ENCODE measurements around the gene TBCEL.

TBCEL gene

GRCh38 chr11:121122328-121122727 lies 98.4 kb downstream of the TBCEL start:
- no peak overlapping the region for H3K4me3 ChIP-seq (ENCODE audit: low read depth, low read length)

GRCh38 chr11:121123496-121124069 lies 99.7 kb downstream of the TBCEL start:
- Histone ChIP-seq H3K4me3 (ENCODE audit: low read depth, low read length) (no peak overlapping the region), H3K36me3 (ENCODE audit: control insufficient read depth, insufficient read depth, low read length) (no peaks in the 10 kb centered on the region), H3K4me1 (ENCODE audit: control insufficient read depth, insufficient read depth, low read length) (no peaks in the 10 kb centered on the region), H3K9me3 (ENCODE audit: control insufficient read depth, insufficient read depth, low read length) (peaks cover 17% of the 10 kb centered on the region), H3K27me3 (ENCODE audit: control insufficient read depth, insufficient read depth, low read length) (no peaks in the 10 kb centered on the region), H3K9ac (ENCODE audit: low read depth, low read length) (no peak overlapping the region), H3K27ac (ENCODE audit: low read depth, low read length) (no peak overlapping the region)

More at GRCh38 chr11:121122328-121122727, 98.4 kb downstream of the TBCEL start:
- no peaks in the 10 kb centered on the region for H3K27me3 ChIP-seq (ENCODE audit: control insufficient read depth, insufficient read depth, low read length)
- H3K36me3 ChIP-seq (ENCODE audit: control insufficient read depth, insufficient read depth, low read length): no peaks in the 10 kb centered on the region
- H3K4me1 ChIP-seq (ENCODE audit: control insufficient read depth, insufficient read depth, low read length): no peaks in the 10 kb centered on the region
- no peak overlapping the region for H3K27ac ChIP-seq (ENCODE audit: low read depth, low read length)
- H3K9ac ChIP-seq (ENCODE audit: low read depth, low read length): no peak overlapping the region
- peaks cover 17% of the 10 kb centered on the region for H3K9me3 ChIP-seq (ENCODE audit: control insufficient read depth, insufficient read depth, low read length)

- no peak overlapping the region for H3K9ac ChIP-seq (ENCODE audit: low read depth, low read length)
- H3K9me3 ChIP-seq (ENCODE audit: control insufficient read depth, insufficient read depth, low read length): 0 out of 2 replicates have a peak, but pooled peaks cover 3% of the 10 kb centered on the region
- no peaks in the 10 kb centered on the region for H3K36me3 ChIP-seq (ENCODE audit: control insufficient read depth, insufficient read depth, low read length)
- no peak overlapping the region for H3K27ac ChIP-seq (ENCODE audit: low read depth, low read length)
- H3K27me3 ChIP-seq (ENCODE audit: control insufficient read depth, insufficient read depth, low read length): no peaks in the 10 kb centered on the region
- no peaks in the 10 kb centered on the region for H3K4me1 ChIP-seq (ENCODE audit: control insufficient read depth, insufficient read depth, low read length)
- H3K4me3 ChIP-seq (ENCODE audit: low read depth, low read length): no peak overlapping the region
These were observed 103.9 kb downstream of the TBCEL start for GRCh38 chr11:121127809-121128208.

GRCh38 chr11:121129362-121130340 lies 105.7 kb downstream of the TBCEL start:
- no peaks in the 10 kb centered on the region for H3K27me3 ChIP-seq (ENCODE audit: control insufficient read depth, insufficient read depth, low read length)
- no peaks in the 10 kb centered on the region for H3K4me1 ChIP-seq (ENCODE audit: control insufficient read depth, insufficient read depth, low read length)
- no peak overlapping the region for H3K9ac ChIP-seq (ENCODE audit: low read depth, low read length)
- no peaks in the 10 kb centered on the region for H3K36me3 ChIP-seq (ENCODE audit: control insufficient read depth, insufficient read depth, low read length)
- no peak overlapping the region for H3K27ac ChIP-seq (ENCODE audit: low read depth, low read length)
- H3K9me3 ChIP-seq (ENCODE audit: control insufficient read depth, insufficient read depth, low read length): no peaks in the 10 kb centered on the region
- no peak overlapping the region for H3K4me3 ChIP-seq (ENCODE audit: low read depth, low read length)

GRCh38 chr11:121131656-121132055 lies 107.8 kb downstream of the TBCEL start:
- Histone ChIP-seq H3K4me3 (ENCODE audit: low read depth, low read length) (no peak overlapping the region), H3K9ac (ENCODE audit: low read depth, low read length) (no peak overlapping the region), H3K4me1 (ENCODE audit: control insufficient read depth, insufficient read depth, low read length) (no peaks in the 10 kb centered on the region), H3K27ac (ENCODE audit: low read depth, low read length) (no peak overlapping the region), H3K27me3 (ENCODE audit: control insufficient read depth, insufficient read depth, low read length) (no peaks in the 10 kb centered on the region), H3K9me3 (ENCODE audit: control insufficient read depth, insufficient read depth, low read length) (no peaks in the 10 kb centered on the region), H3K36me3 (ENCODE audit: control insufficient read depth, insufficient read depth, low read length) (no peaks in the 10 kb centered on the region)

- no peak overlapping the region for H3K4me3 ChIP-seq (ENCODE audit: low read depth, low read length)
- no peaks in the 10 kb centered on the region for H3K4me1 ChIP-seq (ENCODE audit: control insufficient read depth, insufficient read depth, low read length)
- no peaks in the 10 kb centered on the region for H3K27me3 ChIP-seq (ENCODE audit: control insufficient read depth, insufficient read depth, low read length)
- no peak overlapping the region for H3K9ac ChIP-seq (ENCODE audit: low read depth, low read length)
- no peak overlapping the region for H3K27ac ChIP-seq (ENCODE audit: low read depth, low read length)
- H3K36me3 ChIP-seq (ENCODE audit: control insufficient read depth, insufficient read depth, low read length): no peaks in the 10 kb centered on the region
- no peaks in the 10 kb centered on the region for H3K9me3 ChIP-seq (ENCODE audit: control insufficient read depth, insufficient read depth, low read length)
These were observed 108.5 kb downstream of the TBCEL start for GRCh38 chr11:121132211-121132976.

- H3K4me3 ChIP-seq (ENCODE audit: low read depth, low read length): no peak overlapping the region
- H3K4me1 ChIP-seq (ENCODE audit: control insufficient read depth, insufficient read depth, low read length): no peaks in the 10 kb centered on the region
- H3K27me3 ChIP-seq (ENCODE audit: control insufficient read depth, insufficient read depth, low read length): no peaks in the 10 kb centered on the region
- no peaks in the 10 kb centered on the region for H3K9me3 ChIP-seq (ENCODE audit: control insufficient read depth, insufficient read depth, low read length)
- no peak overlapping the region for H3K9ac ChIP-seq (ENCODE audit: low read depth, low read length)
- no peak overlapping the region for H3K27ac ChIP-seq (ENCODE audit: low read depth, low read length)
- no peaks in the 10 kb centered on the region for H3K36me3 ChIP-seq (ENCODE audit: control insufficient read depth, insufficient read depth, low read length)
These were observed 110.9 kb downstream of the TBCEL start for GRCh38 chr11:121134741-121135312.

- Histone ChIP-seq H3K27ac (ENCODE audit: low read depth, low read length) (no peak overlapping the region), H3K4me3 (ENCODE audit: low read depth, low read length) (no peak overlapping the region), H3K27me3 (ENCODE audit: control insufficient read depth, insufficient read depth, low read length) (no peaks in the 10 kb centered on the region), H3K9ac (ENCODE audit: low read depth, low read length) (no peak overlapping the region), H3K9me3 (ENCODE audit: control insufficient read depth, insufficient read depth, low read length) (no peaks in the 10 kb centered on the region), H3K4me1 (ENCODE audit: control insufficient read depth, insufficient read depth, low read length) (no peaks in the 10 kb centered on the region), H3K36me3 (ENCODE audit: control insufficient read depth, insufficient read depth, low read length) (no peaks in the 10 kb centered on the region)
These were observed 113.1 kb downstream of the TBCEL start for GRCh38 chr11:121137005-121137404.

GRCh38 chr11:121138259-121138658 lies 114.4 kb downstream of the TBCEL start:
- Histone ChIP-seq H3K36me3 (ENCODE audit: control insufficient read depth, insufficient read depth, low read length) (no peaks in the 10 kb centered on the region), H3K9ac (ENCODE audit: low read depth, low read length) (no peak overlapping the region), H3K27me3 (ENCODE audit: control insufficient read depth, insufficient read depth, low read length) (no peaks in the 10 kb centered on the region), H3K4me3 (ENCODE audit: low read depth, low read length) (no peak overlapping the region), H3K9me3 (ENCODE audit: control insufficient read depth, insufficient read depth, low read length) (no peaks in the 10 kb centered on the region), H3K4me1 (ENCODE audit: control insufficient read depth, insufficient read depth, low read length) (no peaks in the 10 kb centered on the region), H3K27ac (ENCODE audit: low read depth, low read length) (no peak overlapping the region)

GRCh38 chr11:121140369-121140768 lies 116.5 kb downstream of the TBCEL start:
- no peak overlapping the region for H3K9ac ChIP-seq (ENCODE audit: low read depth, low read length)
- no peaks in the 10 kb centered on the region for H3K36me3 ChIP-seq (ENCODE audit: control insufficient read depth, insufficient read depth, low read length)
- H3K4me3 ChIP-seq (ENCODE audit: low read depth, low read length): no peak overlapping the region
- H3K27me3 ChIP-seq (ENCODE audit: control insufficient read depth, insufficient read depth, low read length): no peaks in the 10 kb centered on the region
- H3K4me1 ChIP-seq (ENCODE audit: control insufficient read depth, insufficient read depth, low read length): no peaks in the 10 kb centered on the region
- no peak overlapping the region for H3K27ac ChIP-seq (ENCODE audit: low read depth, low read length)
- no peaks in the 10 kb centered on the region for H3K9me3 ChIP-seq (ENCODE audit: control insufficient read depth, insufficient read depth, low read length)

Data from HUES48 (cell line).